SK-N-SH (cell line): ENCODE measurements around the gene TRPM3. TPM values are rescaled to one million over a fixed set of nuclear protein-coding genes. Genes with fewer than 3 reads are reported as not detected.

Source experiments
- CTCF ChIA-PET: fragments of 300-600, 350-600 bp; formaldehyde crosslinking; extraction: SDS; loops from one replicate; lab custom pipeline; 2021; lab: Yijun Ruan, JAX
- POLR2A ChIA-PET: fragments of 350-600 bp; sonication (Branson Sonifier 250); formaldehyde crosslinking; extraction: SDS; loops from one replicate; lab custom pipeline; 2020; ENCODE audit warnings: antibody characterized with exemption, inconsistent platforms; lab: Yijun Ruan, JAX
- DNase-seq: peaks from one replicate; pipeline ENCODE4 v3.0.0; 2012
- H2AFZ ChIP-seq: fragments of 200-600 bp; sonication (generic); 2 replicates; pipeline ENCODE4 v1.8.1; 2016; ENCODE audit warnings: antibody characterized with exemption, mild to moderate bottlenecking, low read depth
- H3F3A ChIP-seq: fragments of 200-600 bp; sonication (generic); replicated peaks from 2 replicates; pipeline ENCODE3; 2016; ENCODE audit warnings: antibody characterized with exemption, mild to moderate bottlenecking; ENCODE audit not compliant: insufficient read depth
- H3K27ac ChIP-seq, 2 experiments: fragments of 200-500 bp in 1 of 2; fragments of 200-600 bp in 1 of 2; sonication (Bioruptor generic) in 1 of 2; sonication (generic), shearing (Covaris generic) in 1 of 2; 2 replicates each; pipeline versions ENCODE4 v1.5.1 to v1.6.1; 2014 to 2016; ENCODE audit warnings: low read depth in 2 of 2, inconsistent platforms in 1 of 2, low read length in 1 of 2, mild to moderate bottlenecking in 1 of 2, mixed read lengths in 1 of 2
- H3K27me3 ChIP-seq: fragments of 200-600 bp; sonication (generic), shearing (Covaris generic); 2 replicates; pipeline ENCODE4 v1.6.1; 2016; ENCODE audit warnings: mixed run types; ENCODE audit not compliant: insufficient read depth
- H3K36me3 ChIP-seq, 2 experiments: fragments of 200-500 bp in 1 of 2; fragments of 200-600 bp in 1 of 2; sonication (Bioruptor generic) in 1 of 2; sonication (generic) in 1 of 2; replicated peaks in 1 of 2; 2 replicates each; pipeline versions ENCODE3 to v1.5.1; 2014 to 2016; ENCODE audit warnings: low read length in 1 of 2, mild to moderate bottlenecking in 1 of 2; ENCODE audit not compliant: insufficient read depth in 2 of 2, control insufficient read depth in 1 of 2
- H3K4me1 ChIP-seq, 2 experiments: fragments of 200-500 bp in 1 of 2; fragments of 200-600 bp in 1 of 2; sonication (Bioruptor generic) in 1 of 2; sonication (generic), shearing (Covaris generic) in 1 of 2; 2 replicates each; pipeline versions ENCODE4 v1.5.1 to v1.6.1; 2014 to 2016; ENCODE audit warnings: low read depth in 1 of 2, low read length in 1 of 2, mixed run types in 1 of 2; ENCODE audit not compliant: insufficient read depth in 2 of 2, control insufficient read depth in 1 of 2
- H3K4me2 ChIP-seq: fragments of 200-600 bp; sonication (generic), shearing (Covaris generic); 2 replicates; pipeline ENCODE4 v1.6.1; 2017; ENCODE audit warnings: mixed run types
- H3K4me3 ChIP-seq, 2 experiments: fragments of 200-500 bp in 1 of 2; fragments of 200-600 bp in 1 of 2; sonication (Bioruptor generic) in 1 of 2; sonication (generic), shearing (Covaris generic) in 1 of 2; 2 replicates each; pipeline versions ENCODE4 v1.5.1 to v1.8.1; 2014 to 2016; ENCODE audit warnings: low read depth in 2 of 2, inconsistent platforms in 1 of 2, low read length in 1 of 2, mild to moderate bottlenecking in 1 of 2, mixed read lengths in 1 of 2, moderate library complexity in 1 of 2
- H3K79me2 ChIP-seq: fragments of 200-600 bp; sonication (generic); 2 replicates; pipeline ENCODE4 v1.8.1; 2017; ENCODE audit warnings: mild to moderate bottlenecking; ENCODE audit not compliant: insufficient read depth
- H3K9ac ChIP-seq: fragments of 200-600 bp; sonication (generic); 2 replicates; pipeline ENCODE4 v1.6.1; 2017; ENCODE audit warnings: mixed run types
- H3K9me2 ChIP-seq: fragments of 200-600 bp; sonication (generic); 2 replicates; pipeline ENCODE4 v1.6.1; 2017; ENCODE audit warnings: mixed run types
- H3K9me3 ChIP-seq: fragments of 200-600 bp; sonication (generic); 2 replicates; pipeline ENCODE4 v1.6.1; 2017; ENCODE audit warnings: mixed run types, mild to moderate bottlenecking, moderate library complexity
- H4K20me1 ChIP-seq: fragments of 200-600 bp; sonication (generic); 2 replicates; pipeline ENCODE4 v1.6.1; 2017; ENCODE audit warnings: mild to moderate bottlenecking, mixed run types; ENCODE audit not compliant: insufficient read depth
- FOXJ3 ChIP-seq: sonication (generic); formaldehyde crosslinking; IDR thresholded peaks from 2 replicates; pipeline ENCODE4 v1.5.1; 2020; ENCODE audit warnings: mild to moderate bottlenecking, missing genetic modification reagents
- MEF2A ChIP-seq: IDR thresholded peaks from 2 replicates; pipeline ENCODE4 v1.4.0; 2012; ENCODE audit warnings: low read depth, borderline replicate concordance
- WGBS: methylation state at CpG from one replicate; pipeline ENCODE4 v1.1.6; 2017; ENCODE audit warnings: low lambda C conversion rate; 5-methylcytosine and 5-hydroxymethylcytosine counted together
- polyA plus RNA-seq, 3 experiments: library from polyadenylated mRNA; depleted of rRNA; stranded (reverse); fragments of >200 nt; gene quantifications; 2 replicates each; pipeline ENCODE4 v1.2.3, GENCODE V29; 2012
- TF ChIP-seq, protein P1 (sequence below): IDR thresholded peaks from 2 replicates; pipeline ENCODE4 v1.4.0; 2012; ENCODE audit warnings: low read depth, borderline replicate concordance
- TF ChIP-seq, protein P2 (sequence below): IDR thresholded peaks from 2 replicates; pipeline ENCODE4 v1.6.1; 2012; ENCODE audit warnings: mild to moderate bottlenecking, low read depth, low read length, moderate library complexity
- TF ChIP-seq, protein P3 (sequence below): fragments of 200-600 bp; sonication (generic); IDR thresholded peaks from 2 replicates; pipeline ENCODE4 v1.6.1; 2017; ENCODE audit warnings: antibody characterized with exemption, mild to moderate bottlenecking, moderate library complexity

Gene TRPM3
- polyA plus RNA-seq, 1 of the 3 experiments (the other 2 are of a cell fraction) = not detected

DNA sequence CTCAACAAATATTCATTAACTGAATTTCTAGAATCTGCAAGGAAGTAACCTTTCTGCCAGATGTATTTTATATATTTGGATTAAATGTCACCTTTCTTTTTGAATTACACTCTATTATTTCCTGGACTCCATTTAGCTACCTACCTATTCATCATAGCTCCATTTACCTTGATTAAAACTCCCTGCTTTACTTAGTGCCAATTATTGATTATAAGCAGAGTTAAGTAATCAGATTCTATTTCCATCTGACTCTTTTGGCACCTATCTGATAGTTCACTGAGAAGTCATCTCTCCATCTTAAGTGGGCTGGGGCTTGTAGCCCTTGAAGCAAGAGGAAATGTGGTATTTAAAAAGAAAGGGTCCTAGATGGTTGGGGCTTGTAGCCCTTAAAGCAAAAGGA lies 88.6 kb downstream of the TRPM3 start:
- Histone ChIP-seq H3F3A (no peaks in the 10 kb centered on the region), H3K4me1 (no peaks in the 10 kb centered on the region), H2AFZ (no peak overlapping the region), H4K20me1 (no peaks in the 10 kb centered on the region), H3K9me3 (no peaks in the 10 kb centered on the region), H3K9me2 (no peaks in the 10 kb centered on the region), H3K4me2 (no peak overlapping the region), H3K9ac (no peak overlapping the region), H3K79me2 (no peaks in the 10 kb centered on the region), H3K27ac (no peak overlapping the region), H3K27me3 (no peaks in the 10 kb centered on the region; the same call in 1 of the 2 replicates), H3K36me3 (no peaks in the 10 kb centered on the region), H3K4me3 (no peak overlapping the region)
- POLR2A ChIA-PET = no interaction called here
- TF ChIP-seq MEF2A (no peak), FOXJ3 (CRISPR knock-in tag) (no peak)
- TF ChIP-seq, protein P1, sequence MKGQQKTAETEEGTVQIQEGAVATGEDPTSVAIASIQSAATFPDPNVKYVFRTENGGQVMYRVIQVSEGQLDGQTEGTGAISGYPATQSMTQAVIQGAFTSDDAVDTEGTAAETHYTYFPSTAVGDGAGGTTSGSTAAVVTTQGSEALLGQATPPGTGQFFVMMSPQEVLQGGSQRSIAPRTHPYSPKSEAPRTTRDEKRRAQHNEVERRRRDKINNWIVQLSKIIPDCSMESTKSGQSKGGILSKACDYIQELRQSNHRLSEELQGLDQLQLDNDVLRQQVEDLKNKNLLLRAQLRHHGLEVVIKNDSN = no peak
- TF ChIP-seq, protein P2, sequence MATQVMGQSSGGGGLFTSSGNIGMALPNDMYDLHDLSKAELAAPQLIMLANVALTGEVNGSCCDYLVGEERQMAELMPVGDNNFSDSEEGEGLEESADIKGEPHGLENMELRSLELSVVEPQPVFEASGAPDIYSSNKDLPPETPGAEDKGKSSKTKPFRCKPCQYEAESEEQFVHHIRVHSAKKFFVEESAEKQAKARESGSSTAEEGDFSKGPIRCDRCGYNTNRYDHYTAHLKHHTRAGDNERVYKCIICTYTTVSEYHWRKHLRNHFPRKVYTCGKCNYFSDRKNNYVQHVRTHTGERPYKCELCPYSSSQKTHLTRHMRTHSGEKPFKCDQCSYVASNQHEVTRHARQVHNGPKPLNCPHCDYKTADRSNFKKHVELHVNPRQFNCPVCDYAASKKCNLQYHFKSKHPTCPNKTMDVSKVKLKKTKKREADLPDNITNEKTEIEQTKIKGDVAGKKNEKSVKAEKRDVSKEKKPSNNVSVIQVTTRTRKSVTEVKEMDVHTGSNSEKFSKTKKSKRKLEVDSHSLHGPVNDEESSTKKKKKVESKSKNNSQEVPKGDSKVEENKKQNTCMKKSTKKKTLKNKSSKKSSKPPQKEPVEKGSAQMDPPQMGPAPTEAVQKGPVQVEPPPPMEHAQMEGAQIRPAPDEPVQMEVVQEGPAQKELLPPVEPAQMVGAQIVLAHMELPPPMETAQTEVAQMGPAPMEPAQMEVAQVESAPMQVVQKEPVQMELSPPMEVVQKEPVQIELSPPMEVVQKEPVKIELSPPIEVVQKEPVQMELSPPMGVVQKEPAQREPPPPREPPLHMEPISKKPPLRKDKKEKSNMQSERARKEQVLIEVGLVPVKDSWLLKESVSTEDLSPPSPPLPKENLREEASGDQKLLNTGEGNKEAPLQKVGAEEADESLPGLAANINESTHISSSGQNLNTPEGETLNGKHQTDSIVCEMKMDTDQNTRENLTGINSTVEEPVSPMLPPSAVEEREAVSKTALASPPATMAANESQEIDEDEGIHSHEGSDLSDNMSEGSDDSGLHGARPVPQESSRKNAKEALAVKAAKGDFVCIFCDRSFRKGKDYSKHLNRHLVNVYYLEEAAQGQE = no peak
- CTCF ChIA-PET = no interaction called here
- DNase-seq = no peak

DNA sequence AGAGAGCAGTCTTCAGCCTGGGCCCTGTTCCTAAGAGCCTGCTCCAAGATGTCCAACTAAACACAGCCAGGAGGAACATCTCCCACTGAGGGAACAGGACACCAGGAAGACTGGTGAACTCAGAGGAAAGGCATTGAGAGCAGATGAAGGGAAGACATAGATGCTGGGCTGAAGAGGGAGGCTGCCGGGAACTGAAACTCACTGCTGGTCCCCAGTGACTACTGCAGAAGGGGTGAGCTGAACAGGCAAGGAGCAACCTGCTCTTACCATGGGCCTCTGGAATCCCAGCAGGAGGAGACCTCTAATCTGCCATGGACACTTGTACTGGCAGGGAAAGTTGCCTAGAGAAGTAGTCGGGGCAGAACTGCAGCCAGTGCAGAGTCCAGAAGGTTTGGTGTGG lies 95.7 kb downstream of the TRPM3 start:
- Histone ChIP-seq H3F3A (no peaks in the 10 kb centered on the region), H3K79me2 (no peaks in the 10 kb centered on the region), H3K9ac (no peak overlapping the region), H3K27me3 (no peaks in the 10 kb centered on the region), H3K9me2 (no peaks in the 10 kb centered on the region), H3K4me3 (no peak overlapping the region), H3K4me1 (no peaks in the 10 kb centered on the region), H3K36me3 (no peaks in the 10 kb centered on the region)
- 23% methylated on average over 2 of the region's 2 CpGs for WGBS
- TF ChIP-seq, protein P3, sequence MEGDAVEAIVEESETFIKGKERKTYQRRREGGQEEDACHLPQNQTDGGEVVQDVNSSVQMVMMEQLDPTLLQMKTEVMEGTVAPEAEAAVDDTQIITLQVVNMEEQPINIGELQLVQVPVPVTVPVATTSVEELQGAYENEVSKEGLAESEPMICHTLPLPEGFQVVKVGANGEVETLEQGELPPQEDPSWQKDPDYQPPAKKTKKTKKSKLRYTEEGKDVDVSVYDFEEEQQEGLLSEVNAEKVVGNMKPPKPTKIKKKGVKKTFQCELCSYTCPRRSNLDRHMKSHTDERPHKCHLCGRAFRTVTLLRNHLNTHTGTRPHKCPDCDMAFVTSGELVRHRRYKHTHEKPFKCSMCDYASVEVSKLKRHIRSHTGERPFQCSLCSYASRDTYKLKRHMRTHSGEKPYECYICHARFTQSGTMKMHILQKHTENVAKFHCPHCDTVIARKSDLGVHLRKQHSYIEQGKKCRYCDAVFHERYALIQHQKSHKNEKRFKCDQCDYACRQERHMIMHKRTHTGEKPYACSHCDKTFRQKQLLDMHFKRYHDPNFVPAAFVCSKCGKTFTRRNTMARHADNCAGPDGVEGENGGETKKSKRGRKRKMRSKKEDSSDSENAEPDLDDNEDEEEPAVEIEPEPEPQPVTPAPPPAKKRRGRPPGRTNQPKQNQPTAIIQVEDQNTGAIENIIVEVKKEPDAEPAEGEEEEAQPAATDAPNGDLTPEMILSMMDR = no peak
- TF ChIP-seq, all 33 proteins: peak for 0
- no peak for DNase-seq
- ChIA-PET CTCF (no interaction called here), POLR2A (no interaction called here)
- H3K4me2 ChIP-seq = no peak overlapping the region
- H4K20me1 ChIP-seq = no peaks in the 10 kb centered on the region
- H2AFZ ChIP-seq = no peak overlapping the region
- H3K9me3 ChIP-seq = no peaks in the 10 kb centered on the region
- no peak overlapping the region for H3K27ac ChIP-seq
